Measurements from ENCODE around the gene BACH2. TPM values are rescaled to one million over a fixed set of nuclear protein-coding genes. Genes with fewer than 3 reads are reported as not detected.

BACH2 gene
- total and polyA plus RNA-seq, 4 donors, result 0.78 to 17.4 (median 3.2) TPM

- no peak for TF ChIP-seq CTCF (IDR thresholded peaks at IDR 0.05; ENCODE audit: control extremely low read depth, extremely low read depth)
- no peak overlapping the region for H3K9ac ChIP-seq (ENCODE audit: insufficient read depth in 1 of 2, low read length in 2 of 2)
- no peak overlapping the region for H3K4me3 ChIP-seq
- H3K27ac ChIP-seq (ENCODE audit: low read depth in 1 of 2, low read length in 1 of 2), result no peak overlapping the region
- no peak for ATAC-seq (ENCODE audit: insufficient read depth, low FRiP score)
- WGBS, 2 donors, result 55 to 78% methylated on average over 1 of the region's 1 CpG
- H3K36me3 ChIP-seq (ENCODE audit: control insufficient read depth in 4 of 4, insufficient read depth in 4 of 4, low read length in 4 of 4), result no peaks in the 10 kb centered on the region
- peaks cover 4 to 24% (median 4%) of the 10 kb centered on the region in 5 donors for H3K4me1 ChIP-seq (ENCODE audit: control insufficient read depth in 5 of 5, insufficient read depth in 5 of 5, low read length in 5 of 5)
- no peaks in the 10 kb centered on the region for H3K9me3 ChIP-seq (ENCODE audit: control insufficient read depth in 4 of 4, insufficient read depth in 3 of 4, low read length in 3 of 4)
- peak in 1 of 3 donors; percentile 33 for DNase-seq
- peaks cover 0 to 13% (median 0%) of the 10 kb centered on the region in 3 donors for H3K27me3 ChIP-seq (ENCODE audit: control insufficient read depth in 3 of 3, insufficient read depth in 3 of 3, low read length in 2 of 3)
Measured at GRCh38 chr6:90105506-90106170, 191.0 kb downstream of the BACH2 start.

DNA sequence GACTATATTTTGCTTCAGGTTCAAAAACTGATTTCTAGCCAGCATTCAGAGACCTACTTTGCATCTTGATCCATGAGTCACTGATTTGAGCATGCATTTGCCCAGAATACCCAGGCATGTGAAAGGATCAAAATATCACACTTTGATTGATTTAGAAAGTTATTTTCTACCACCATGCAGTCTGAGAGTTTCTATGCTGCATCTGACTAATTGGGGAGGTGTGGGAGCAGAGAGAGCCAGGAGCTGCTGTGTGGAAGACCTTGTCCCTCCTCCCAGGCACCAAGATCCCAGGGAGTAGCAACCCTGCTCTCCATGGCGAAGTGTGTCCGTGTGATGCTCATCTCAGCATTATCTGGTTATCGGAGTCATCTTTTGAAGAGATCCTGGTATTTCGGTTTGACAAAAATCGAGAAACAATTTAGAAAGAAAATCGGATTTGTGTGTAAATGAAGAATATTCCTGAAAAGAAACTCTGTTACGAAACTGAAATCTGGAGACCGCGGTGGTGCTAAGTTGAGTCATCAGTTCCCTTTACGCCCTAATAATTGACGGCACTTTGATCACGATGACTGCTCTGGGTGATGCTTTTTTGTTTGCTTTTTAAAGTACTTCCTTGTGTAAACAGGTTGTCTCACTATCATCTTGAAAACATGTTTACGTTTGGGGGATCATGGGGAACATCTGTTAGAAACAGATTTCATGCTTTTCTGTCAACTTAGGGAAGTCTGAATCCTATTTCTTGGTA, 193.4 kb downstream of the BACH2 start:
- Histone ChIP-seq H3K9me3 (ENCODE audit: control insufficient read depth in 4 of 4, insufficient read depth in 3 of 4, low read length in 3 of 4) (no peaks in the 10 kb centered on the region), H3K4me1 (ENCODE audit: control insufficient read depth in 5 of 5, insufficient read depth in 5 of 5, low read length in 5 of 5) (peaks cover 2 to 29% (median 4%) of the 10 kb centered on the region in 5 donors), H3K9ac (ENCODE audit: insufficient read depth in 1 of 2, low read length in 2 of 2) (peak overlapping the region in 1 of 2 donors; percentile 53), H3K27ac (ENCODE audit: low read depth in 1 of 2, low read length in 1 of 2) (no peak overlapping the region), H3K36me3 (ENCODE audit: control insufficient read depth in 4 of 4, insufficient read depth in 4 of 4, low read length in 4 of 4) (no peaks in the 10 kb centered on the region), H3K27me3 (ENCODE audit: control insufficient read depth in 3 of 3, insufficient read depth in 3 of 3, low read length in 2 of 3) (peaks cover 0 to 7% (median 0%) of the 10 kb centered on the region in 3 donors), H3K4me3 (no peak overlapping the region)
- ATAC-seq (ENCODE audit: insufficient read depth, low FRiP score), result no peak
- TF ChIP-seq CTCF (IDR thresholded peaks at IDR 0.05; ENCODE audit: control extremely low read depth, extremely low read depth), result no peak
- WGBS, 2 donors, result 41 to 61% methylated on average over 13 of the region's 13 CpGs
- peak in 2 of 3 donors; percentile 67 to 78 for DNase-seq

- Histone ChIP-seq H3K27ac (ENCODE audit: low read depth in 1 of 2, low read length in 1 of 2) (no peak overlapping the region), H3K4me3 (no peak overlapping the region), H3K9me3 (ENCODE audit: control insufficient read depth in 4 of 4, insufficient read depth in 3 of 4, low read length in 3 of 4) (peaks cover 0 to 2% (median 0%) of the 10 kb centered on the region in 4 donors), H3K36me3 (ENCODE audit: control insufficient read depth in 4 of 4, insufficient read depth in 4 of 4, low read length in 4 of 4) (no peaks in the 10 kb centered on the region), H3K9ac (ENCODE audit: insufficient read depth in 1 of 2, low read length in 2 of 2) (no peak overlapping the region), H3K4me1 (ENCODE audit: control insufficient read depth in 5 of 5, insufficient read depth in 5 of 5, low read length in 5 of 5) (peaks cover 4 to 34% (median 9%) of the 10 kb centered on the region in 5 donors), H3K27me3 (ENCODE audit: control insufficient read depth in 3 of 3, insufficient read depth in 3 of 3, low read length in 2 of 3) (peaks cover 0 to 13% (median 0%) of the 10 kb centered on the region in 3 donors)
- DNase-seq, result no peak
- ATAC-seq (ENCODE audit: insufficient read depth, low FRiP score), result no peak
- no peak for TF ChIP-seq CTCF (IDR thresholded peaks at IDR 0.05; ENCODE audit: control extremely low read depth, extremely low read depth)
- 28 to 75% methylated on average over 1 of the region's 1 CpG for WGBS, 2 donors
Measured at GRCh38 chr6:90101403-90101802, 195.2 kb downstream of the BACH2 start.
